Pancreas (tissue), 10 donors: ENCODE measurements around the gene PSMD6. TPM values are rescaled to one million over a fixed set of nuclear protein-coding genes. Genes with fewer than 3 reads are reported as not detected.
A peak's percentile ranks its signal among the peaks of the same experiment; 100 is the strongest.

ENCODE experiments used
- ATAC-seq, 4 donors: fragments of 200-7000 bp; cut with Tn5 transposase; one replicate each; pipeline versions ENCODE4 v1.8.0 to v1.9.1; 2020; ENCODE audit warnings: mild to moderate bottlenecking in 4 of 4, moderate library complexity in 4 of 4
- DNase-seq, 6 donors: peaks; one replicate each; pipeline ENCODE4 v3.0.0-alpha.2; 2020
- FAIRE-seq: peaks from 2 replicates; lab custom pipeline; 2012; peaks lifted over from hg19 to GRCh38; lab: Jason Lieb, UNC
- H3K27ac ChIP-seq, 4 donors: fragments of 200-600 bp; sonication (generic); 1 replicate in 3 of 4; 2 replicates in 1 of 4; pipeline versions ENCODE4 v1.5.0 to v1.8.0; 2020
- H3K27me3 ChIP-seq, 4 donors: fragments of 200-600 bp; one replicate each; pipeline ENCODE4 v1.8.0; 2021
- H3K36me3 ChIP-seq, 3 donors: fragments of 200-600 bp; sonication (generic) in 1 of 3; one replicate each; pipeline versions ENCODE4 v1.5.0 to v1.8.0; 2020 to 2021
- H3K4me1 ChIP-seq, 3 donors: fragments of 200-600 bp; one replicate each; pipeline ENCODE4 v1.8.0; 2021
- H3K4me3 ChIP-seq, 4 donors: fragments of 200-600 bp; sonication (generic) in 2 of 4; one replicate each; pipeline versions ENCODE4 v1.5.0 to v1.8.0; 2020 to 2021
- H3K9me3 ChIP-seq, 4 donors: fragments of 200-600 bp; one replicate each; pipeline ENCODE4 v1.8.0; 2021
- WGBS, 2 donors: extraction: QIAGEN DNeasy Blood & Tissue Kit; methylation state at CpG; one replicate each; pipeline ENCODE4 v1.1.7; 2013; 5-methylcytosine and 5-hydroxymethylcytosine counted together
- intact Hi-C, 3 donors: fragments of 100-400 bp; cut with DNase I; formaldehyde crosslinking; loops; one replicate each; pipeline versions ENCODE4 v1.11.1 to v1.14.2; 2022
- polyA plus RNA-seq, 2 donors: library from polyadenylated mRNA; stranded (reverse); fragments of 200-250 nt; gene quantifications; one replicate each; pipeline ENCODE4 v1.2.3, GENCODE V29; 2013
- total RNA-seq, 6 donors: library from RNA; stranded (reverse); fragmentation: NEBNext Ultra II Directional in 4 of 6; extraction: Animal tissue kit (Norgen Biotek cat#: 25700) in 4 of 6; gene quantifications; one replicate each; pipeline versions ENCODE4 v1.2.1 to v1.2.4, GENCODE V29; 2021 to 2023
- TF ChIP-seq, protein P1 (sequence below), 4 donors: fragments of 200-600 bp; sonication (generic) in 3 of 4; IDR thresholded peaks; one replicate each; pipeline versions ENCODE4 v1.5.0 to v1.8.0; 2021; ENCODE audit warnings: antibody characterized with exemption in 4 of 4
- donor health status: healthy with polysubstance abuse.
- donor health status: DM: no; HTN: no; CAD: no; lungs with moderate emphysema.
- donor health status: DM: no; HTN: no; CAD: no.
- donor health status: control.
- donor health status: control.
- donor health status: Bipolar disorder and iron deficiency.
- donor health status: DM: yes; HTN: yes; CAD: no.
- donor health status: DM: no; HTN: no; CAD: no.
- donor health status: DM: no; HTN: no; CAD: no.
- donor health status: DM: yes; HTN: yes; CAD: no.

The PSMD6 gene
- total and polyA plus RNA-seq, 8 donors = 73.7 to 220 (median 114) TPM

DNA sequence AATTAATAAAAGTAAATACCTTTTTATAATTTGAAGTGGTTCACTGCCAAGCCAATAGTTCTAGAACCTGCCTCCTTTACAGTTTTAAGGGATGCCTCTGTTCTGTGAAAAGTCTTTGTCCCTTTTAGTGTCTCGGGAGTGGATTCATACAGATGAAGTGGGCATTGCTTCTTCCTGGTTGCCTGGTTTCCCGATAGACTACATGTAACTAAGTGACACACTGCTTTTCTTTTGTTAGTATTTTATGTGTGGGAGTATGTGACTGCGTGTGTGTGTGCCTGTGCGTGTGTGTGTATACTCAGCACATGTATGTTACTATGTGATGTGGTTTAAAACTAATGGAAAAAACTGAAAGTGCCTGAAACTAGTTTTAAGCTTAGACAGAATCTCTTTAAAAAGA, 21.1 kb downstream of the PSMD6 start:
- Histone ChIP-seq H3K27ac (peak overlapping the region in 3 of 4 donors; percentile 4 to 81 (median 55)), H3K4me1 (peaks cover 43 to 77% (median 71%) of the 10 kb centered on the region in 3 donors), H3K36me3 (peaks cover 0 to 11% (median 3%) of the 10 kb centered on the region in 3 donors), H3K9me3 (no peaks in the 10 kb centered on the region), H3K27me3 (no peaks in the 10 kb centered on the region), H3K4me3 (no peak overlapping the region)
- DNase-seq = no peak
- WGBS, 2 donors = 60 to 67% methylated on average over 4 of the region's 4 CpGs
- FAIRE-seq = no peak
- ATAC-seq = peak in 1 of 4 donors; percentile 21
- TF ChIP-seq, protein P1, sequence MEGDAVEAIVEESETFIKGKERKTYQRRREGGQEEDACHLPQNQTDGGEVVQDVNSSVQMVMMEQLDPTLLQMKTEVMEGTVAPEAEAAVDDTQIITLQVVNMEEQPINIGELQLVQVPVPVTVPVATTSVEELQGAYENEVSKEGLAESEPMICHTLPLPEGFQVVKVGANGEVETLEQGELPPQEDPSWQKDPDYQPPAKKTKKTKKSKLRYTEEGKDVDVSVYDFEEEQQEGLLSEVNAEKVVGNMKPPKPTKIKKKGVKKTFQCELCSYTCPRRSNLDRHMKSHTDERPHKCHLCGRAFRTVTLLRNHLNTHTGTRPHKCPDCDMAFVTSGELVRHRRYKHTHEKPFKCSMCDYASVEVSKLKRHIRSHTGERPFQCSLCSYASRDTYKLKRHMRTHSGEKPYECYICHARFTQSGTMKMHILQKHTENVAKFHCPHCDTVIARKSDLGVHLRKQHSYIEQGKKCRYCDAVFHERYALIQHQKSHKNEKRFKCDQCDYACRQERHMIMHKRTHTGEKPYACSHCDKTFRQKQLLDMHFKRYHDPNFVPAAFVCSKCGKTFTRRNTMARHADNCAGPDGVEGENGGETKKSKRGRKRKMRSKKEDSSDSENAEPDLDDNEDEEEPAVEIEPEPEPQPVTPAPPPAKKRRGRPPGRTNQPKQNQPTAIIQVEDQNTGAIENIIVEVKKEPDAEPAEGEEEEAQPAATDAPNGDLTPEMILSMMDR (IDR thresholded peaks at IDR 0.05) = no peak
- intact Hi-C loops = no loop called here

DNA sequence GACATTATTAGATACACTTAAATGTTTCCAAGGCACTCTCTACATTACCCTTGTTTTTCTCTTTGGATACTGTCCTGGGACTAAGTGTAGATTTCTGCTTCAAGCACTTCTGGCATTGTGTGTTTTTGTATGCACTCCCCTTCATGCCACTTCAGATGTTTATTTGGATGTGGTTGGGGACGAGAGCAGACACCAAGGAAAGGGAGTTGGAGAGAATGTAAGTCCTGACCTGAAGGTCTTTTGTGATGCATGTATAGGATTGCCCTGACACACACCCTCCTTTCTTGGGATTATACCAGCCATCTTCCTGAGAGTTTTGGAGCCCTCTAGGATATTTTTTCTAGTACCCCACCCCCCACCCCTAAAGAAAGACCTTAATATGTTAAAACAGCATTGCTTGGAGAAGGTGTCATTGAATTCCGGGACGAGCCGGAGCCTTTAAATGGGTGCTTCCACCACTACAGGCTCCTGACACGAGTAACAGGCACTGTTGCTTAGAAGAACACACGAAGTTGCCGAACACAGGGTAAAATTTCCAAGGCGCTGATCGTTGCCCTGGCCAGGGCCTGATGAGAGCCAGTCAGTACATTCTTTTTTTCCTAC, 22.7 kb downstream of the PSMD6 start:
- peaks cover 46 to 74% (median 71%) of the 10 kb centered on the region in 3 donors for H3K4me1 ChIP-seq

DNA sequence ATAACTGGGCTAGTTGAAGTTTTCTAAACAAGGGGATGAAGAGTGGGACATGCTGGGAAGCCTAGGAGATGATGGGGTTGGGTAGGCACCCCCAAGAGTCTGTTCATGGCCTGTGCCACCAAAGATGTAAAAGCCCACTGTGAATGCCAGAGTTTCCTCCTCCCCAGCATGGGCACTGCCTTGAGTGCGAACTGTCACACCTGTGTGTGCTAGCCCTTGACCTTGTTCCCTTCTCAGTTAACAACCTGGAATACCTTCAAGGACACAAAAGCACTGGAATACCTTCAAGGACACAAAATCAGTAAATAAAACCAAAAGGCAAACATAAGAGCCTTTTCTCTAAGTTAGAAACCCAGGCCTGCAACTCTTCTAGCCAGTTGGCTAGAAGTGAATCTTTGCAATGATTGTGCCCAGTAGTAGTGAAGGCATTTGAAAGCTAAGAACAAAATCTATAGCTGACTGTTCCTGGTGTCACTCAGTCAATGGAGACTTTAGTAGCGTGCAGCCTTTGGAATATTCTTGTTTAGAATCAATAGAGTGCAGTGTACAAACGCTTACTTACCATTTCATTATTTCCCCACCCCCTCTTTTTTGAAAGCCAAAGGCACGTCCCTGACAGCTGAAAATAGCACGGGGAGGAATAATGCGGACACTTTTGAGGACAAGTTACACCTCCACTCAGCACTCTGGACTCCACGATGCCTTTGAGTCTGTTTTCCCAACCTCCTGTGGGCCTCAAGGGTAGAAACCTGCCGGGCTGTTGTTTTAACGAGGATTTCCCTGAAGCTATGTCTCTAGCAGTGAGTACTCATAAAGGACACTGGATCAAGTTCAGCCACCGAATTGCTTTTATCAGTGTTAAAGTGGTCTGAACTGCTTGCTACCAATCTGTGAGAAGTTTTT, 24.2 kb downstream of the PSMD6 start:
- no peaks in the 10 kb centered on the region for H3K9me3 ChIP-seq
- TF ChIP-seq, protein P1 (IDR thresholded peaks at IDR 0.05) = no peak
- peaks cover 3 to 16% (median 9%) of the 10 kb centered on the region in 3 donors for H3K36me3 ChIP-seq
- ATAC-seq (peak; percentile 82 to 88 (median 84)), DNase-seq (peak in 5 of 6 donors; percentile 64 to 82 (median 69)), FAIRE-seq (no peak)
- H3K27me3 ChIP-seq = no peaks in the 10 kb centered on the region
- peaks cover 46 to 63% (median 60%) of the 10 kb centered on the region in 3 donors for H3K4me1 ChIP-seq
- H3K4me3 ChIP-seq = peak overlapping the region in 1 of 4 donors; percentile 1
- intact Hi-C loops = loop anchor here in 1 of 3 donors (5.0 kb wide), 1 partner anchor 37 kb away; no protein-coding TSS in a partner anchor
- peak overlapping the region; percentile 60 to 81 (median 69) for H3K27ac ChIP-seq
- WGBS, 2 donors = 30 to 31% methylated on average over 10 of the region's 10 CpGs

More for the DNA sequence above, 22.7 kb downstream of the PSMD6 start:
- Histone ChIP-seq H3K27me3 (no peaks in the 10 kb centered on the region), H3K4me3 (no peak overlapping the region), H3K27ac (peak overlapping the region in 3 of 4 donors; percentile 15 to 81 (median 77)), H3K9me3 (no peaks in the 10 kb centered on the region), H3K36me3 (peaks cover 3 to 11% (median 7%) of the 10 kb centered on the region in 3 donors)
- 40 to 63% methylated on average over 9 of the region's 9 CpGs for WGBS, 2 donors
- intact Hi-C loops = no loop called here
- TF ChIP-seq, protein P1 (IDR thresholded peaks at IDR 0.05) = no peak
- no peak for FAIRE-seq
- no peak for DNase-seq
- no peak for ATAC-seq

DNA sequence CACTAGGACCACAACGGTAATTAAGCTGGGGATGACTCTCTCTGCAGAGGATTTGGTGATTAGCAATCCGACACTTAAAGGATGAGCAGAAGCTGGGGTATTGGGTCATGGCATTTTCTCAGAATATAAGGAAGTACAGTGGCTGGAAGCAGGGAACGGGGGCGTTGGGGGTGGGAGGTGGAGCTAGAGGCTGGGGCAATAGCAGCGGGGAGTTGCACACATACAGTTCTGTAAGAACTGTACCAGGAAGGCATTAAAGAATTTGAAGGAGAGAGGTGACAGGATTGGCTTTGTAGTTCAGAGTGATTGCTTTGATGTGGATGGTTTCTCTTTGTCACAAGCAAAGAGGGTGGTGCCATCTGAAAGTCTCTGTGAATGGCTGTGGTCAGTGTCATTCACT, 28.2 kb downstream of the PSMD6 start:
- Histone ChIP-seq H3K9me3 (no peaks in the 10 kb centered on the region), H3K4me3 (no peak overlapping the region), H3K36me3 (peaks cover 6 to 30% (median 18%) of the 10 kb centered on the region in 3 donors), H3K27me3 (no peaks in the 10 kb centered on the region), H3K27ac (no peak overlapping the region), H3K4me1 (peaks cover 16 to 29% (median 26%) of the 10 kb centered on the region in 3 donors)
- FAIRE-seq (no peak), ATAC-seq (no peak), DNase-seq (no peak)
- TF ChIP-seq, protein P1 (IDR thresholded peaks at IDR 0.05) = no peak
- intact Hi-C loops = loop anchor here in 1 of 3 donors (5.0 kb wide), 1 partner anchor 33 kb away; no protein-coding TSS in a partner anchor
- 86 to 89% methylated on average over 5 of the region's 5 CpGs for WGBS, 2 donors
